Neural cell (in vitro differentiated cells): Measurements from ENCODE around the gene ALKBH3. TPM values are rescaled to one million over a fixed set of nuclear protein-coding genes. Genes with fewer than 3 reads are reported as not detected.

Experiments used
- H2AFZ ChIP-seq: fragments of 200-600, 300-800 bp; sonication (generic), shearing (Covaris generic); 2 replicates; pipeline ENCODE4 v1.6.0; 2014; ENCODE audit warnings: low read depth, mild to moderate bottlenecking, antibody characterized with exemption, low read length, moderate library complexity
- H3F3A ChIP-seq: fragments of 200-600 bp; shearing (Covaris generic); 2 replicates; pipeline ENCODE4 v1.6.1; 2016; ENCODE audit warnings: mild to moderate bottlenecking, moderate library complexity, mixed read lengths, antibody characterized with exemption, low read length; ENCODE audit not compliant: insufficient read depth, poor library complexity, severe bottlenecking
- H3K27ac ChIP-seq: fragments of 200-600, 300-800 bp; sonication (generic), shearing (Covaris generic); 2 replicates; pipeline ENCODE4 v1.5.1; 2014; ENCODE audit warnings: mild to moderate bottlenecking, low read length, moderate library complexity
- H3K27me3 ChIP-seq: fragments of 300-800, 200-600 bp; sonication (generic), shearing (Covaris generic); 2 replicates; pipeline ENCODE4 v1.6.0; 2014; ENCODE audit warnings: mild to moderate bottlenecking, low read depth, low read length, moderate library complexity; ENCODE audit not compliant: insufficient read depth
- H3K36me3 ChIP-seq: fragments of 300-800, 200-600 bp; sonication (generic), shearing (Covaris generic); 2 replicates; pipeline ENCODE4 v1.5.1; 2014; ENCODE audit warnings: mild to moderate bottlenecking, antibody characterized with exemption, low read length, moderate library complexity; ENCODE audit not compliant: insufficient read depth
- H3K4me2 ChIP-seq: fragments of 300-800, 200-600 bp; sonication (generic), shearing (Covaris generic); 2 replicates; pipeline ENCODE4 v1.6.0; 2014; ENCODE audit warnings: mild to moderate bottlenecking, low read length
- H3K4me3 ChIP-seq: fragments of 300-800, 200-600 bp; sonication (generic), shearing (Covaris generic); 2 replicates; pipeline ENCODE4 v1.5.1; 2014; ENCODE audit warnings: mild to moderate bottlenecking, low read length, moderate library complexity
- H3K79me2 ChIP-seq: fragments of 200-600 bp; shearing (Covaris generic); replicated peaks from 2 replicates; pipeline ENCODE4 v1.6.0; 2014; ENCODE audit warnings: mild to moderate bottlenecking, low read length, moderate library complexity; ENCODE audit not compliant: insufficient read depth
- H3K9ac ChIP-seq: fragments of 300-800, 200-600 bp; sonication (generic), shearing (Covaris generic); 2 replicates; pipeline ENCODE4 v1.6.1; 2016; ENCODE audit warnings: mild to moderate bottlenecking, low read length, mixed read lengths
- H3K9me2 ChIP-seq: fragments of 200-600 bp; shearing (Covaris generic); 2 replicates; pipeline ENCODE4 v1.6.1; 2016; ENCODE audit warnings: mild to moderate bottlenecking, low read length, mixed read lengths; ENCODE audit not compliant: insufficient read depth
- H3K9me3 ChIP-seq: fragments of 200-600, 300-800 bp; sonication (generic), shearing (Covaris generic); 2 replicates; pipeline ENCODE4 v1.6.1; 2016; ENCODE audit warnings: mild to moderate bottlenecking, mixed run types, low read length, moderate library complexity, mixed read lengths
- H4K20me1 ChIP-seq: fragments of 200-600 bp; shearing (Covaris generic); 2 replicates; pipeline ENCODE4 v1.6.1; 2016; ENCODE audit warnings: mild to moderate bottlenecking, mixed run types; ENCODE audit not compliant: insufficient read depth
- EP300 ChIP-seq: fragments of 450-650 bp; conservative IDR thresholded peaks from 2 replicates; pipeline ENCODE4 v1.6.1; 2014; ENCODE audit warnings: antibody characterized with exemption, mild to moderate bottlenecking, moderate library complexity; ENCODE audit not compliant: poor library complexity, severe bottlenecking
- EZH2 ChIP-seq: fragments of 200-600, 300-800 bp; shearing (Covaris generic), sonication (generic); IDR thresholded peaks from 2 replicates; pipeline ENCODE4 v1.6.1; 2014; ENCODE audit warnings: antibody characterized with exemption, low read length, borderline replicate concordance, mild to moderate bottlenecking; ENCODE audit not compliant: insufficient read depth, poor library complexity, severe bottlenecking
- MXI1 ChIP-seq: fragments of 450-650 bp; conservative IDR thresholded peaks from 2 replicates; pipeline ENCODE4 v1.6.1; 2014; ENCODE audit warnings: antibody characterized with exemption, mild to moderate bottlenecking; ENCODE audit not compliant: poor library complexity, severe bottlenecking
- POLR2AphosphoS5 ChIP-seq: IDR thresholded peaks from 2 replicates; pipeline ENCODE4 v1.6.1; 2012
- RAD21 ChIP-seq: fragments of 450-650 bp; conservative IDR thresholded peaks from 2 replicates; pipeline ENCODE4 v1.6.1; 2014; ENCODE audit warnings: antibody characterized with exemption, mild to moderate bottlenecking, moderate library complexity
- REST ChIP-seq: IDR thresholded peaks from 2 replicates; pipeline ENCODE4 v1.6.1; 2012; ENCODE audit warnings: borderline replicate concordance
- SMC3 ChIP-seq: fragments of 450-650 bp; conservative IDR thresholded peaks from 2 replicates; pipeline ENCODE4 v1.6.1; 2014; ENCODE audit warnings: antibody characterized with exemption, mild to moderate bottlenecking, moderate library complexity; ENCODE audit not compliant: poor library complexity
- TAF1 ChIP-seq: IDR thresholded peaks from 2 replicates; pipeline ENCODE4 v1.6.1; 2012; ENCODE audit warnings: low read depth
- polyA plus RNA-seq: library from polyadenylated mRNA; depleted of rRNA; stranded (reverse); fragments of >200 nt; gene quantifications from 2 replicates; pipeline ENCODE4 v1.2.3, GENCODE V29; 2014
- TF ChIP-seq, protein P1 (sequence below): fragments of 450-650 bp; IDR thresholded peaks from 2 replicates; pipeline ENCODE4 v1.5.1; 2014; ENCODE audit warnings: antibody characterized with exemption, mild to moderate bottlenecking, moderate library complexity; ENCODE audit not compliant: poor library complexity, severe bottlenecking

The ALKBH3 gene
- polyA plus RNA-seq, 1 donor from 2014 or later = 27.0 TPM

GRCh38 chr11:43947815-43948214, 67.2 kb downstream of the ALKBH3 start:
- H3K36me3 ChIP-seq = no peaks in the 10 kb centered on the region
- no peak overlapping the region for H2AFZ ChIP-seq
- no peaks in the 10 kb centered on the region for H3F3A ChIP-seq
- H4K20me1 ChIP-seq = no peaks in the 10 kb centered on the region
- no peak overlapping the region for H3K9ac ChIP-seq
- H3K79me2 ChIP-seq = peaks cover 23% of the 10 kb centered on the region
- H3K9me2 ChIP-seq = no peaks in the 10 kb centered on the region
- no peak overlapping the region for H3K4me3 ChIP-seq
- no peak overlapping the region for H3K4me2 ChIP-seq
- H3K9me3 ChIP-seq = no peaks in the 10 kb centered on the region
- TF ChIP-seq TAF1 (no peak), RAD21 (no peak), EP300 (no peak), SMC3 (no peak)
- TF ChIP-seq, protein P1, sequence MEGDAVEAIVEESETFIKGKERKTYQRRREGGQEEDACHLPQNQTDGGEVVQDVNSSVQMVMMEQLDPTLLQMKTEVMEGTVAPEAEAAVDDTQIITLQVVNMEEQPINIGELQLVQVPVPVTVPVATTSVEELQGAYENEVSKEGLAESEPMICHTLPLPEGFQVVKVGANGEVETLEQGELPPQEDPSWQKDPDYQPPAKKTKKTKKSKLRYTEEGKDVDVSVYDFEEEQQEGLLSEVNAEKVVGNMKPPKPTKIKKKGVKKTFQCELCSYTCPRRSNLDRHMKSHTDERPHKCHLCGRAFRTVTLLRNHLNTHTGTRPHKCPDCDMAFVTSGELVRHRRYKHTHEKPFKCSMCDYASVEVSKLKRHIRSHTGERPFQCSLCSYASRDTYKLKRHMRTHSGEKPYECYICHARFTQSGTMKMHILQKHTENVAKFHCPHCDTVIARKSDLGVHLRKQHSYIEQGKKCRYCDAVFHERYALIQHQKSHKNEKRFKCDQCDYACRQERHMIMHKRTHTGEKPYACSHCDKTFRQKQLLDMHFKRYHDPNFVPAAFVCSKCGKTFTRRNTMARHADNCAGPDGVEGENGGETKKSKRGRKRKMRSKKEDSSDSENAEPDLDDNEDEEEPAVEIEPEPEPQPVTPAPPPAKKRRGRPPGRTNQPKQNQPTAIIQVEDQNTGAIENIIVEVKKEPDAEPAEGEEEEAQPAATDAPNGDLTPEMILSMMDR = no peak
- no peak overlapping the region for H3K27ac ChIP-seq
- peaks cover 19% of the 10 kb centered on the region for H3K27me3 ChIP-seq

DNA sequence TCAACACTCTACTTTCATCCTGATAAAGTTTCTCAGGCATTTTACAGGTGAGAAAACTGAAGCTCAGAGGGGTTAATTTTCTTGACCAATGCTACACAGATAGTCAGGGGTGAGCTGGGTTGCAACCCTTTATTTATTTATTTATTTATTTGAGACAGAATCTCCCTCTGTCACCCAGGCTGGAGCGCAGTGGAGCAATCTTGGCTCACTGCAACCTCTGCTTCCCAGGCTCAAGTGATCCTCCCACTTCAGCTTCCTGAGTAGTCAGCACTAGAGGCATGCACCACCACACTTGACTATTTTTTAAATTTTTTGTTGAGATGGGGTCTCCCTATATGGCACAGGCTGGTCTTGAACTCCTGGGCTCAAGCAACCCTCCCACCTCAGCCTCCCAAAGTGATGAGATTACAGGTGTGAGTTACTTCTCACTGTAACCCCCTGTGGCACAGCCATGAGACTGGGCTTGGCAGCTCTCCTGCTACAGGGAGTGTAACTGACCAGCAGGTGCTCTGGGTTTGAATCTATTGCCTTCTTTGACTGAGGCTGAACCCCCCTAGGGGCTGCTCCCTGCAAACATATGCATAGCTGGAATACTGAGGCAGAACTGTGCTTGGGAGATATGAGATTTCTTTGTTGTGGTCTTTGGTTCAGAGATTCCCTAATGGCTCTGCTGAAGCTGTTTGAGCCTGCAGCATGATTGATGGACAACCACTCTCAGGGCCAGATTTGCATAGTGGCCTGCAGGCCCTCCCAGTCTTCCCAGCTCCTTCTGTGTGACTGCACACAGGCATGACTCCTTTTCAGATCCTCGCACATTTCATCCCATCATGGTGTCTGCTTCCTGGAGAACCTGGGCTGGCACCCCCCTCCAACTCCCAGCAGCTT, 68.0 kb downstream of the ALKBH3 start:
- Histone ChIP-seq H3K79me2 (peaks cover 21% of the 10 kb centered on the region), H3K27ac (no peak overlapping the region), H3K9ac (no peak overlapping the region), H2AFZ (no peak overlapping the region), H3K27me3 (peaks cover 19% of the 10 kb centered on the region), H3F3A (no peaks in the 10 kb centered on the region), H3K9me2 (no peaks in the 10 kb centered on the region), H3K4me3 (no peak overlapping the region), H3K36me3 (no peaks in the 10 kb centered on the region), H3K4me2 (no peak overlapping the region), H3K9me3 (no peaks in the 10 kb centered on the region), H4K20me1 (no peaks in the 10 kb centered on the region)
- TF ChIP-seq MXI1 (no peak), EZH2 (no peak), POLR2AphosphoS5 (peak; percentile 22)

GRCh38 chr11:43950311-43950855, 69.8 kb downstream of the ALKBH3 start:
- TF ChIP-seq MXI1 (no peak), EZH2 (no peak), SMC3 (no peak), POLR2AphosphoS5 (no peak), RAD21 (no peak), EP300 (no peak), REST (no peak), TAF1 (no peak)
- TF ChIP-seq, protein P1 = no peak
- H3K9me3 ChIP-seq = no peaks in the 10 kb centered on the region
- H3K79me2 ChIP-seq = peaks cover 3% of the 10 kb centered on the region
- H2AFZ ChIP-seq = no peak overlapping the region
- H3K27ac ChIP-seq = no peak overlapping the region
- no peak overlapping the region for H3K4me3 ChIP-seq
- H3K27me3 ChIP-seq = peaks cover 6% of the 10 kb centered on the region
- H3K4me2 ChIP-seq = no peak overlapping the region
- no peaks in the 10 kb centered on the region for H3K36me3 ChIP-seq
- no peaks in the 10 kb centered on the region for H4K20me1 ChIP-seq
- H3K9ac ChIP-seq = no peak overlapping the region
- H3K9me2 ChIP-seq = no peaks in the 10 kb centered on the region
- H3F3A ChIP-seq = no peaks in the 10 kb centered on the region
